Mucosa of descending colon (tissue), 3 donors: ENCODE results near the gene TSSK2. TPM values are rescaled to one million over a fixed set of nuclear protein-coding genes. Genes with fewer than 3 reads are reported as not detected.
"Not testable (repeated sequence)": the region's sequence is repeated elsewhere in the genome, so short reads cannot be mapped to it uniquely, and the experiment has no call there.

Experiments used
- ATAC-seq: fragments of 200-7000 bp; cut with Tn5 transposase; one replicate; pipeline ENCODE4 v1.9.1; 2020; ENCODE audit warnings: mild to moderate bottlenecking, moderate library complexity
- DNase-seq, 3 donors: peaks; one replicate each; pipeline ENCODE4 v3.0.0-alpha.2; 2020
- H3K36me3 ChIP-seq: fragments of 200-600 bp; one replicate; pipeline ENCODE4 v1.8.0; 2021; ENCODE audit warnings: low read depth, mild to moderate bottlenecking
- H3K4me1 ChIP-seq: fragments of 200-600 bp; one replicate; pipeline ENCODE4 v1.8.0; 2021; ENCODE audit warnings: low read depth, mild to moderate bottlenecking
- H3K4me3 ChIP-seq: fragments of 200-600 bp; one replicate; pipeline ENCODE4 v1.8.0; 2021; ENCODE audit warnings: mild to moderate bottlenecking
- H3K9me3 ChIP-seq: fragments of 200-600 bp; one replicate; pipeline ENCODE4 v1.8.0; 2021; ENCODE audit warnings: mild to moderate bottlenecking
- CTCF ChIP-seq: fragments of 200-600 bp; IDR thresholded peaks from one replicate; pipeline ENCODE4 v1.8.0; 2022; ENCODE audit warnings: antibody characterized with exemption, mild to moderate bottlenecking
- intact Hi-C, 2 donors: fragments of 100-400 bp; cut with DNase I in 1 of 2; cut with micrococcal nuclease in 1 of 2; formaldehyde crosslinking; loops; one replicate each; pipeline versions ENCODE4 v1.11.0 to v1.11.1; 2022; cut with DNase I, micrococcal nuclease
- total RNA-seq, 3 donors: library from RNA; stranded (reverse); fragmentation: NEBNext Ultra II Directional in 2 of 3; extraction: Animal tissue kit (Norgen Biotek cat#: 25700) in 2 of 3; gene quantifications; one replicate each; pipeline versions ENCODE4 v1.2.1 to v1.2.4, GENCODE V29; 2021 to 2023
- donor health status: DM: no; HTN: no; CAD: no; lungs with moderate emphysema.
- donor health status: DM: no; HTN: no; CAD: no.
- donor health status: DM: no; HTN: yes; CAD: no.

The TSSK2 gene
- total RNA-seq, 3 donors from 2014 or later: not detected

- intact Hi-C loops: no loop called here
- Histone ChIP-seq H3K9me3 (no peaks in the 10 kb centered on the region), H3K36me3 (no peaks in the 10 kb centered on the region), H3K4me1 (peaks cover 3% of the 10 kb centered on the region), H3K4me3 (no peak overlapping the region)
- no peak for ATAC-seq
- no peak for DNase-seq
- no peak for TF ChIP-seq CTCF
Measured at GRCh38 chr22:19152942-19153883, 22.1 kb downstream of the TSSK2 start.

GRCh38 chr22:19156109-19156508 lies 25.0 kb downstream of the TSSK2 start:
- DNase-seq, H3K4me3 ChIP-seq, H3K36me3 ChIP-seq, ATAC-seq, H3K4me1 ChIP-seq, intact Hi-C loops, H3K9me3 ChIP-seq: not testable (repeated sequence)

- H3K9me3 ChIP-seq, intact Hi-C loops, ATAC-seq, H3K36me3 ChIP-seq, H3K4me1 ChIP-seq, DNase-seq, H3K4me3 ChIP-seq: not testable (repeated sequence)
Measured at GRCh38 chr22:19158649-19159048, 27.5 kb downstream of the TSSK2 start.

- no peak for DNase-seq
- Histone ChIP-seq H3K9me3 (no peaks in the 10 kb centered on the region), H3K36me3 (no peaks in the 10 kb centered on the region), H3K4me3 (no peak overlapping the region), H3K4me1 (peaks cover 3% of the 10 kb centered on the region)
- no peak for ATAC-seq
- TF ChIP-seq CTCF: no peak
- intact Hi-C loops: no loop called here
Measured at GRCh38 chr22:19164425-19164824, 33.3 kb downstream of the TSSK2 start.

GRCh38 chr22:19166421-19166820 lies 35.3 kb downstream of the TSSK2 start:
- ATAC-seq (no peak), DNase-seq (no peak)
- no peak overlapping the region for H3K4me3 ChIP-seq
- H3K9me3 ChIP-seq: no peaks in the 10 kb centered on the region
- H3K4me1 ChIP-seq: peaks cover 13% of the 10 kb centered on the region
- intact Hi-C loops: no loop called here
- no peaks in the 10 kb centered on the region for H3K36me3 ChIP-seq
- TF ChIP-seq CTCF: no peak

GRCh38 chr22:19167106-19167869 lies 36.2 kb downstream of the TSSK2 start:
- Histone ChIP-seq H3K4me3 (no peak overlapping the region), H3K36me3 (no peaks in the 10 kb centered on the region), H3K9me3 (no peaks in the 10 kb centered on the region), H3K4me1 (peaks cover 17% of the 10 kb centered on the region)
- intact Hi-C loops: no loop called here
- TF ChIP-seq CTCF: no peak
- ATAC-seq (no peak), DNase-seq (no peak)
